COLO668 (cell line): ENCODE measurements around the gene ADAM29.
A peak's percentile ranks its signal among the peaks of the same experiment; 100 is the strongest.
"Not testable (repeated sequence)": the region's sequence is repeated elsewhere in the genome, so short reads cannot be mapped to it uniquely, and the experiment has no call there.

Experiments
- DNase-seq: peaks from one replicate; lab custom pipeline; 2025; ENCODE audit not compliant: unreplicated experiment; lab: John Stamatoyannopoulos, UW

Gene ADAM29

DNA sequence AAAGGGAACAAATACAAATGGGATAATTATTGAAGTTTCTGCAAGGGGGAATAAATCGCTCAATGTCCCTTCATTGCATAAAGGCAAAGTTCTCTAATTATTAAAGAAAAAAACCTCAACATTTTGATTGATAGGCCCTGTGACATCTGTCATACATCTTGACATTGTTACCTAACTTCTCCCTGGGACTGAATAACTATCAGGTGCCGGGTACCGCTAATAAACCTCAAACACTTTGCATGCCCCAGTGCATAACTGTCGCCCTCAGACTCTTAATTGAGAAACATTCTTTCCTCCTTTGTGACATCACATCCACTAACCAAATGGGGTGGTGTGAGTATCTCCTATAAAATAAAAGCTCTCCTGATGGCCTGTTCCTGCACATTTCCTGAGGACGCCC, at the start of gene ADAM29:
ADAM29 (plus strand) TSS at position 301 of the 400 bp plus-strand sequence. CDS start 57,168 bp downstream, outside the sequence.
- no peak for DNase-seq

DNA sequence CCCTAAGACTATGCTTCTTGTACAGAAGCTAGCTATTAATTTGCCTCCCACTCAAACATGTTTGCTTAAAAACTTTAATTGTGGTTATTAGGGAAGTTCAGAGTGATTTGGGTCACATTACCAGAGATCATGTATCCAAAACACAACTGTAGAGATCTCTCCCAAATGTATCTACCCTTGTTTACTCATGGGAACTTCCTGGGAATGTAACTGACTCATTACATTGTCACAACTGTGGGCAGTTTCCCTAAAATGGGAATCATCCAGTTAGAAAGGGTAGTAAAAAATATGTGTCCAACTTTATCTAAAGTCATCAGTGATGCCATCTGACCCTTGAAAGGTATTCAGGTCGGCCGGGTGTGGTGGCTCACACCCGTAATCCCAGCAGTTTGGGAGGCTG, 48.8 kb upstream of the ADAM29 start:
- no peak for DNase-seq

DNA sequence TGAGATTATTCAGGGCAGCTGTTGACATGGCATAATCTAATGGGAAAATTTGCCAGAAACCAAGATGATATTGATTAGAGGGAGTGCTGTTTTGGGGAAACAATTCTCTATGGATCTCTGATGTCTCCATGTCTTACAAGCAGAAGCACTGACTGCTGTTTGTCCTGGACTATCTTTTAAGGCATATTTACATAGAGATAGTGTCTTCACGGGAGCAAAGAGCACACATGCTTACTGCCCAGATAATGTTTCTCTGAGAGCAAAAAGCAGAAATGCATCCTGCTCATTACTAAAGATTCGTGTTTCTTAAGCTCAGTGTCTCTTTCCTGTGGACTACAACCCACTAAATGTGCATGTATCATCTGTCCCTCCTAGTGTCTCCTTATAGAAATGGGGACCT, 47.8 kb upstream of the ADAM29 start:
- DNase-seq = no peak

DNA sequence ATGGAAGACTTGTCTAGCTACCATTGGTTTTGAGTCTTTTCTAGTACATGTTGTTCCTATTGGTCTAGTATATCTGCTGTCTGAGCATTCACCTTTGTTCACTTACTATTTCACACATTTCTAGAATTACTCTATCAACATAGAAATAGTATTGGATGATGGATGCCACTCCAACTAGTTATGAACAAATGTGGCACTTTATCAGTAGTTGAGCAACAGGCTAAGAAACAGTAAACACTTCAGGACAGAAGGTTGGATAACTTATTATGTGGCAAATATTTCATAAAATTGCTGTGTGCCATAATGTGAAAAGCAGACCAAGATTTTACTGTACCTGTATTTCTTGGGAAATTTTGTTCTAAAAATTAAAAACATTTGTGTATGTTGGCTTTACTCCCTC, 46.8 kb upstream of the ADAM29 start:
- DNase-seq = no peak

DNA sequence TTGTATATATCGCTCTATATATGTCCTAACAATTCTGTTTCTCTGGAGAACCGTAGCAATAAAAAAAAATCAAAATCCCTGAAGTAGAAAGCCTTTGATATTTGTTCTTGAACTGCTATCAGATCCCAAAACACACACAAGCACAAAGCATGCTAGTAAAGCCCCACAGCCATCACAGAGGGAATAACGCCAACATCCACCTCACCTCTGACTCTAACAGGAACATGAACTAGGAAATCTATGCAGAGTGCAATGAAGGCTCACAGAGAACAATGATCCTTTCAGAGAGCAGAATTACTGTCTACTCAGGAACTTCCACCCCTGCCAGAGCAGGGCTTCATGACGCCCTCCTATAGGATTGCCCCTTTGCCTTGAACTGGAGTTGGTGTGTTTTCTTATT, 45.0 kb upstream of the ADAM29 start:
- not testable (repeated sequence) for DNase-seq

DNA sequence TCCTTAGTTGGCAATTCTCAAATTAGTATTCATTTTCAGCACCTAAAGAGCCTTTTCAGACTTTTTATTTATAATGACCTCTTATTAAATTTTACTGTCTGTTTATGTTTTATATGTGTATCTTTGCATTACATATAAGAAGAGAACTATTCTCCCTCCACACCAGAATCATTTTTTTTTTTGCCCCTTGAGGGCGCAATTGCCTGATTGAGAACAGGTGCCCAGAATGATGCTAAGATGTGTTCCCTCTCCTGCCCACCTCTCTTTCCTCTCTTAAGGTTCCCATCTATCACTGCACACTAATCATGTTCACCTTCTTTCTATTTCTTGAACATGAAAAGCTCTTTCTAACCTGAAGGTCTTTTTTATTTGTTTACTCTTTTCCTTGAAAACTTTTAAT, 44.2 kb upstream of the ADAM29 start:
- peak; percentile 17 for DNase-seq

DNA sequence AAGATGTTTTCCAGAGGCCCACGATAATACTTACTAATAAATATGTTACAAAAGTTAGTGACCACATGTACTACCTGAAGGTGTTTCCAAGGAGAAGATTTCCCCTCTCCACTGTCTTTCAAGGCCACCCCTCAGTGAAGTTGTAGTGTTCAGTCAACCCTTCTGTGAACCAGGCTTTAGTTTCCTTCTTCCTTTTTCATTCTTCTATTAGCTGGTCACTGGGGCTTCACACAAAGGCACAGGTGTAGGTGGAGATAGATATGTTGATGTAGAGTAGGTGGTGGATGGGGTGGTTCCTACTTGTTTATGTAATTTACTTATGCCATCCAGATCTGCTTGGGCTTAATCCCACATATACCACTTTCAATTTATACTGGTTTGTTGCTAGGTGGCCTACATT, 43.3 kb upstream of the ADAM29 start:
- DNase-seq = no peak

DNA sequence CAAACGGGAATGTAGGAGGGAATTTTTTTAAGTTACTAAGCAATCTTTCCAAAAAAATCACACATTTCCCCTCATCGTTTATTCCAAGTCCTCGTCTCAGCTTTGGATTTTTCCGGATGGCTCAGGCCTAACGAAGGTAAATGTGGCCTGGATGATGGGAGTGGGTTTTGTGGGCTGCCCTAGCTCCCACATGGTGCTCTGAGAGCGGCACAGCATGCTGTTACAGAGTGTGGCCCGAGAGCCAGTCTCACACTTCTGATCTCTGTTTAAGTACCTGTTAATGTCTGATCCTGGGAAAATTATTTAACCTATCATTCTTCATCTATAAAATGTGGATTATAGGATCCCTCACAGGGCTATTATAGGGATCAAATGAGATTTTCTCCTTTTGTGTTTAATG, 38.2 kb upstream of the ADAM29 start:
- no peak for DNase-seq

DNA sequence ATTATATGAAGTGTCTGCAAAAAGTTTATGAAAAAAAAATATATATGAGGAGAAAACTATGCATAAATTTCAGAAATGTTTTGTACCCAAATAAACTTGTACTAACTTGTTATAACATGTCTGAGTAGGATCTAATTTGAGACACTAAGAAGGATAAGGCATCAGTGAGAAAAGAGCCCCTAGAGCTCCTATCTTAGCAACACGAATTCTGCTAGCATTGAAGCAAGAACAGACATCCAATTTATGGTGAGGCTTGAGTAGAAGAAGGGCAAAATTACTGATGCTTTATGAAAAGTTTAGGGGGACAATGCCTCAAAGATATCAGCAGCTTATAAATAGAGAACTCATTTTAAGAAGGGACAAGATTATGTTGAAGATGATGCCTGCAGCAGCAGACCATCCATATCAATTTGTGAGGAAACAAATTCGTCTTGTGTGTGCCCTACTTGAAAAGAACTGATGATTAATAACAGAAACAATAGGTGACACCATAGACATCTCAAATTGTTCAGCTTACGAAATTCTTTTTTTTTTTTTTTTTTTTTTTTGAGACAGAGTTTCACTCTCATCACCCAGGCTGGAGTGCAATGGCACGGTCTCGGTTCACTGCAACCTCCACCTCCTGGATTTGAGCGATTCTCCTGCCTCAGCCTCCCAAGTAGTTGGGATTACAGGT, 35.7 kb upstream of the ADAM29 start:
- DNase-seq = no peak

DNA sequence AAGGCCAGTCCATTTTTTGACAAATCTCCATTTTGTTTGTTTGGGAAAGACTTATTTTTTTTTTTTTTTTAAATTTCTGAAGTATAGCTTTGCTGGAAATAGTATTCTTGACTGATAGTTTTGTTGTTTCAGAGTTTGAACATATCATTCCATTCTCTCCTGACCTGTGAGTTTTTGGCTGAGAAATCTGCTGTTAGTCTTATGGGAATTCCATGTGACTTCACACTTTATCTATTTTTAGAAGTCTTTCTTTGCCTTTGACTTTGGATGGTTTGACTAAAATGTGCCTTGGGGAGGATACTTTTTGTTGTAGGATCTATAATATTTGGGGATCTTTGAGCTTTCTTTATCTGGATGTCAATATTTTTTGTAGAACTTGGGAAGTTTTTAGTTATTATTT, 10.7 kb upstream of the ADAM29 start:
- no peak for DNase-seq

DNA sequence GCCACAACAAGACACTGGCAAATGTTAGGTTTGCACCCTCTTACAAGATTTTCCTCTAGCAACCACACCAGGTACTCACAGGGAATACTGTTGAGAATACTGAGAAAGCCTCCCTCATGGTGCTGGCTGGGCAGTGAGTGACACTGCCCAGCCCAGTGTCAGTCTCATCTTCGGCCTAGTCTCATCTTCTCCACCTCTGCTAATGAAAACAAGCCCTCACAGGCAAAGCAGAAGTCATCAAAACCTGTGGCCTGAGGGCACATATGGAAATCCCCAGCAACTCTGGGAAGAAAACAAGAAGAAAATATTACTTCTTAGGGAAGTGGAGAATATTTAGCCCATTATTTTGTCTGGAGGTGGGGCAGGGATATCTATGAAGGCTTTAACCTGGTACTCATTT, 7.9 kb upstream of the ADAM29 start:
- DNase-seq = no peak

DNA sequence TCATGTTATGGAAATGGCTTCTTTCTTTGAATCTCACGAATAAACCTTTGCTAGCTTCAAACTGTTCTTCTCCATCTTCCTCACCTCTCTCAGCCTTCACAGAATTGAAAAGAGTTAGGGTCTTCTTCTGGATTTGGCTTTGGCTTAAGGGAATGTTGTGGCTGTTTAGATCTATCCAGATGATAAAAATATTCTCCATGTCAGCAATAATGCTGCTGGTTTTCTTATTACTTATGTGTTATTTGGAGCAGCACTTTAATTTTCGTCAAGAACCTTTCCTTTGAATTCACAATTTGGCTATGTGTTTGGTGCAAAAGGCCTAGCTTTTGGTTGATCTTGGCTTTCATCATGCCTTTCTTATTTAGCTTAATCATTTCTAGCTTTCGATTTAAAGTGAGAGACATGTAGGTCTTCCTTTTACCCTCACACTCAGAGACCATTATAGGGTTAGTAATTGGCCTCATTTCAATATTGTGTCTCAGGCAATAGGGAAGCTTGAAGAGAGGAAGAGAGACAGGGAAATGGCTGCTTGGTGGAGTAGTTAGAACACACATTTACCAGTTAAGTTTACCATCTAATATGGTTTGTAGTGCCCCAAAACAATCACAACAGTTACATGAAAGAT, 5.1 kb upstream of the ADAM29 start:
- no peak for DNase-seq

DNA sequence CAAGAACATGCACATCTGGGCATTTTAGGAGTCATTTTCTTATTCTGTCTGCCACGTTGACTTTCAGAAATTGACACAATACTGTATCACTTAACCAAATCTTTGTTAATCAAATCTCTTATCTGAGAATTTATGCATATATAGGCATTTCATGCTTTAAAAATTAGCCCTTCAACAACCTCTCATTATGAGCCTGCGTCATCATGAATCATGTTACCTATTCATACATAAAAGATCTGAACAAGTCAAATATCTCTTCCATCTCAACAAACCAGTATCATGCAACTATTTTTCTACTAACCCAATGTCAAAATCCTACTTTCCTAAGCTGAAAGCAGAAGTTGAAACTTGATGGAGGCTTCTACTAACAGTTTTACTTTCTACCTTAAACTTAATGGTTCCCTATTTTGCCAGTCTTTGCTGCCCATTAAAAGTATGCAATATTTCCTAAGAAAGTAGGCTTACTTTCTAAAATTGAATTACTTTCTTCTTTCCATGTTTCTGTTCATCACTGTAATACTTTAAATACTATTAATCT, 1.8 kb downstream of the ADAM29 start:
- DNase-seq = no peak

DNA sequence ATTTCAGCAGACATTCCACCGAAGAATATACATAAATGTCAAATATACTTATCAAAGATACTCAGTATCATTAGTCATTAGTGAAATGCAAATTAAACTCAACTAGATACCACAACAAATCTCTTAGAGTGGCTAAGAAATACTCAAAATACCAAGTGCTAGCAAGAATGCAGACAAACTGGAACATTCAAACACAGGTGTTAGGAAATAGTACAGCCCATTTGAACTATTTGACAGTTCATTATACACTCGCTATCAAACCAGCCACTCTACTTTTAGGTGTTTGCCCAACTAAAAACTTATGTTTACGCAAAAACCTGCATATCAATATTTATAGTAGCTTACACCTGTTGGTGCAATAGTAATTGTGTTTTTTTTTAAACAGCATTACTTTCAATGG, 8.8 kb downstream of the ADAM29 start:
- no peak for DNase-seq

DNA sequence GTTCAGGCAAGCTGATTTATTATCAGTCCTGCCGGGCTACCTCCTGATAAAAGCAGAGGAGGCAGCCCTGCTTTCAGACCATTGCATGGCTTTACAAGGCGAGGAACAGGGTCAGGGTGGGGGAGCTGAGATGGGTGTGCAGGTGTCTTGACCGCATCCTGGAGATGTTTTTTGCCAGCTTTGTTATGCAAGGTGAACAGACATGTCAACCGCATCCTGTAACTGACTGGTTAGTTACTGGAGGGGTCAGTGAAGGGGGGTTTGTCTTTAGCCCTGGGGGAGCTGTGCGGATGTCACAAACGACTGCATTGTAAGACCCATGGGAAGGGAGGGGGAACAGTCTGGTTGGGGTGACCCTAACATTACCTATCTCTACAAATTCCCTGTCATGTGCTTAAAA, 10.0 kb downstream of the ADAM29 start:
- no peak for DNase-seq

DNA sequence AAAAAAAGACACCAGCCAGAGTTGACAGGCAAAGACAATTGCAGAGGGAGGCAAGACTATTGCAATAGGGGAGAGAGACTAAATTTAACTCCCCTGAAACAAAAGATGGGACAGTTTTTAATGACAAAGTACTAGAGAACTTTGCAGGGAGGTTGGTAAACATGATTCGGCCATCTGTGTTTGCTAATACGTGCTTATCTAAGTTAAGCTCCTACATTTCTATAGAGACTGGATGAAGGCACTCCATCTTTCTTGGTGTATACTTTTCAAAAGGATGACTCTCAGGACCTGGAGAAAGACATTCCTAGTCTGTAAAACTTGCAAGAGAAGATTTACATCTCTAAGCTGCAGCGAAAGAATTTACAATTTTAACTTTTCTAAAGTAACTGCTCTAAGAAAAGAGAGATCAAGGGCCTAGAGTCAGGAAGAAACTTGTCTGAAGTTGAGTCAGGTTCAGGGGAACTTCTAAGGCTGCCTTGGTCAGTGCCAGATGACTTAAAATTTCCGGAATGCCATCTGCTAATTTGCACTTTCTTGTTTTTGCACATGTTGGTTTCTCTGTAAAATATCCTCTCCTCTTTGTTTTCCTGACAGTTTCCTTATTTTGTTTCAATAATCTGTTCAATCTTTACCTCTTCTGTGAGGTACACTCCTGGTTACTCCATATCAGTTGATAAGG, 10.6 kb downstream of the ADAM29 start:
- DNase-seq = no peak

DNA sequence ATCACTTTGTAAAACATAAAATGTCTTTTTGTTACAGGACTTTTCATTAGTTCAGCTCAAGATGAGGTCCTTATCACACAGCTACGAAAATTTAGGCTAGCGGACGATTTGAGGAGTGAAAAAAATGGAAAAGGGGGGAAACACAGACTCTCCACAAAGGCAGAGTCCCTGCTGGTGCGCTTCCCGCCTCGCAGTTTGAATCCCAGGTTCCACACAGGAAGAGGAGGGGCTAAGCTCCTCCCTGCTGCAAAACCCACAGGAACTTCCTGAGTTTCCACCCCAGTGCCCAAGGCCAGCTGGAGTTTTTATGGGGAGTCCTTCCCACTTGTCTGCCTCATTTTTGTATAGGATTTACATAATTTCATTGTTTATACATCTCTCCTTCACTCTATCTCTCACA, 11.2 kb downstream of the ADAM29 start:
- no peak for DNase-seq

DNA sequence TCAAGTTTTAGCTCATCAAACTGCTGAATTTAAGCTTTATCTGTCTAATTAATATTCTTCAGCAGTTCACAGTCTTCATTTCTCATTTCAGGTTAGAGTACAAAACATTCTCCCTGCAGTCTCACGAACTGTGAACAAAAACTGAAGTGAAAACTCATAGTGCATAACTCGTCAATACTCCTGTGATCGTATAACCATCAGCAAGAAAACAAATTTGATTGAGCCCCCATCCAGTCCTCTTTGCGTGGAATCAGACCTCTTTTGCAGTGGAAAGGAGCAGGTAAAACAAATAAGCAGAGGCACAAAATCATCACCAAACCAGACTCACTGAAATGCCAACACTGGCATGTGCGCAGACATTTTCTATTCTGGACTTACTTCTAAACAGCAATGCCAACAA, 12.7 kb downstream of the ADAM29 start:
- no peak for DNase-seq

DNA sequence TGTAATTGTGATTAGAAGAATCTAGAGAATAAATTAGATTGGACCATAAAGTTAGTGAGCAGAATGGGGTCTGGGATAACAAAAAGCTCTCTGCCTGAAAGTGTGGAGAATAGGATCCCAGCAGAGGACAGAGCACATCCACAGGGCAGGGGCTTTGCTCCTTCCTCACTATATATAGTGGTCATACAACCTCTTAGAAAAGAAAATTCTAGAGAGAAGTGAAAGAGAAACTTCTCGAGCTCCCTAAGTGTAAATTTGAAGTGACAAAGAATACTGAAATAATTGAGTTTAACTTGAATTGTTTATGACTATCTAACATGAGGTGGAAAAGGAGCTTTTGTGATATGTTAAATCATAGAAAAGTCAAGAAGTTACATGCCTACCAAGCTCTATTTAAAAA, 14.9 kb downstream of the ADAM29 start:
- no peak for DNase-seq

DNA sequence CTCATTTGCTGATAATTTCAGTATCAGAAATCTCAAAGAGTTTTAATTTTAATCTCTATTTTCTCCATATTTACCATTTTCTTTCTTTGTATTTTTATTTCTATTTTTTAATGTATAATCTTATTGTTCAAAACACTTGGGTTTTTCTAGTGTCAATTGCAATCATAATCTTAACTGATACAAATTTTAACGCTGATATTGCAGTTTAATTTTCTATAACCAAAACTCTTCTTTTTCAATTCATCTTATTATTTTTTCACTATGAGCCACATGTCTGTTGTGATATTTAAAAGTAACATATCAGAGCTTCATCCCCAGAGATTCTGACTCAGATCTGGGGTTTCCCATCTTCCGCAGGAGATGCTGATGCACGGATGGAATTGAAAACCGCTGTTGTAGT, 16.2 kb downstream of the ADAM29 start:
- DNase-seq = no peak

DNA sequence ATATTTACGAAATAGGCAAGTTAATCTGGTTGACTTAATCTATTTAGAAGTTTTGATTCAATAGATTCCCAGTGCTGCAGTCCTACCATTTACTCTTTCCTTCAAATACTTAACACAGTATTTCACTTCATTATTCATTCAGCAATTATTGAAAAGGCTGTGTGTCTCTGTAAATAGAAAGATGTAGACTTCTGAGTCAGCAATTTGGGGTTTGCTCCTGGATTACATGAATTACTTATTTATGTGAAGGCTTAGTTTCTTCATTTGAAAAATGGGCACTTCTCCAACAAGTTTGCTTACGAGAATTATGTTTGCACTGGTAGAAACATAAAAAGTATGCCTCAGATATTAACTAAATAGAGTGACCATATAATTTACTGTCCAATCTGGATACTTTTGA, 17.4 kb downstream of the ADAM29 start:
- no peak for DNase-seq

DNA sequence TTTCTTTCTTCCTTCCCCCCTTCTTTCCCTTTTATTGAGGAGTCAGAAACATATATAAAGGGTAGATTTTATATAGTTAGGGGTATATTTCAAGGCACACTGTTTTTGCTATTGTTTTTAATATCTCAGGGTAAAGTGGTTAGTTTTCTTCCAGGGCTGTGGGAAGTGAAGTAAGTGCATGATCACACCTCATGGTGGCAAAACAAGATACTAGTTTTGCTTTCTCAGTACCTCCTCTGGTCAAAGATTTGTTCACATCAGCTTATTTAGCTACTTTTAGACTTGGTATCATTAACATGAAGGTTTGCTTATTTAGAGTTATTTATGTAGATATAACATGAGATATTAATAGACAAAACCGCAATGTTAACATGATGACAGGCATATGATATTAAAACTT, 21.8 kb downstream of the ADAM29 start:
- no peak for DNase-seq
